Suprapubic skin (tissue), 4 donors: ENCODE data around the gene CS. TPM values are rescaled to one million over a fixed set of nuclear protein-coding genes. Genes with fewer than 3 reads are reported as not detected.
"Not testable (repeated sequence)": the region's sequence is repeated elsewhere in the genome, so short reads cannot be mapped to it uniquely, and the experiment has no call there.

Experiments used
- DNase-seq, 2 donors: peaks; one replicate each; pipeline ENCODE4 v3.0.0-alpha.2; 2019; ENCODE audit warnings: low spot score in 2 of 2
- H3K27ac ChIP-seq: fragments of 200-600 bp; sonication (generic); one replicate; pipeline ENCODE4 v1.5.1; 2019
- H3K27me3 ChIP-seq: fragments of 200-600 bp; sonication (generic); one replicate; pipeline ENCODE4 v1.5.1; 2019
- H3K36me3 ChIP-seq: fragments of 200-600 bp; sonication (generic); one replicate; pipeline ENCODE4 v1.5.1; 2019
- H3K4me1 ChIP-seq: fragments of 200-600 bp; sonication (generic); one replicate; pipeline ENCODE4 v1.5.1; 2019
- H3K4me3 ChIP-seq: fragments of 200-600 bp; sonication (generic); one replicate; pipeline ENCODE4 v1.5.1; 2019; ENCODE audit warnings: mild to moderate bottlenecking
- H3K9me3 ChIP-seq: fragments of 200-600 bp; sonication (generic); one replicate; pipeline ENCODE4 v1.5.1; 2019
- EP300 ChIP-seq: sonication (generic); formaldehyde crosslinking; IDR thresholded peaks from one replicate; pipeline ENCODE4 v1.6.1; 2017; ENCODE audit warnings: antibody characterized with exemption
- POLR2A ChIP-seq, 2 donors: fragments of 450-650 bp; IDR thresholded peaks; one replicate each; pipeline ENCODE4 v1.6.1; 2017; ENCODE audit warnings: antibody characterized with exemption in 2 of 2, mild to moderate bottlenecking in 2 of 2, moderate library complexity in 2 of 2
- POLR2AphosphoS5 ChIP-seq, 3 donors: sonication (generic); formaldehyde crosslinking; IDR thresholded peaks; one replicate each; pipeline ENCODE4 v1.6.1; 2017; ENCODE audit warnings: antibody characterized with exemption in 3 of 3
- WGBS: methylation state at CpG from one replicate; pipeline ENCODE4 v1.1.5; 2018; 5-methylcytosine and 5-hydroxymethylcytosine counted together
- total RNA-seq, 4 donors: library from RNA; depleted of rRNA; stranded (reverse); fragments of >200 nt; gene quantifications; one replicate each; pipeline ENCODE4 v1.1.0, GENCODE V29; 2016
- TF ChIP-seq, protein P1 (sequence below), 2 donors: fragments of 200-600 bp in 1 of 2; fragments of 450-650 bp in 1 of 2; sonication (generic) in 1 of 2; IDR thresholded peaks; one replicate each; pipeline ENCODE4 v1.5.1; 2016 to 2019; ENCODE audit warnings: antibody characterized with exemption in 2 of 2, mild to moderate bottlenecking in 1 of 2, moderate library complexity in 1 of 2

CS gene
- total RNA-seq, 4 donors from 2014 or later, result 176 to 218 (median 179) TPM

GRCh38 chr12:56282579-56282978, 17.6 kb downstream of the CS start:
- TF ChIP-seq, protein P1, sequence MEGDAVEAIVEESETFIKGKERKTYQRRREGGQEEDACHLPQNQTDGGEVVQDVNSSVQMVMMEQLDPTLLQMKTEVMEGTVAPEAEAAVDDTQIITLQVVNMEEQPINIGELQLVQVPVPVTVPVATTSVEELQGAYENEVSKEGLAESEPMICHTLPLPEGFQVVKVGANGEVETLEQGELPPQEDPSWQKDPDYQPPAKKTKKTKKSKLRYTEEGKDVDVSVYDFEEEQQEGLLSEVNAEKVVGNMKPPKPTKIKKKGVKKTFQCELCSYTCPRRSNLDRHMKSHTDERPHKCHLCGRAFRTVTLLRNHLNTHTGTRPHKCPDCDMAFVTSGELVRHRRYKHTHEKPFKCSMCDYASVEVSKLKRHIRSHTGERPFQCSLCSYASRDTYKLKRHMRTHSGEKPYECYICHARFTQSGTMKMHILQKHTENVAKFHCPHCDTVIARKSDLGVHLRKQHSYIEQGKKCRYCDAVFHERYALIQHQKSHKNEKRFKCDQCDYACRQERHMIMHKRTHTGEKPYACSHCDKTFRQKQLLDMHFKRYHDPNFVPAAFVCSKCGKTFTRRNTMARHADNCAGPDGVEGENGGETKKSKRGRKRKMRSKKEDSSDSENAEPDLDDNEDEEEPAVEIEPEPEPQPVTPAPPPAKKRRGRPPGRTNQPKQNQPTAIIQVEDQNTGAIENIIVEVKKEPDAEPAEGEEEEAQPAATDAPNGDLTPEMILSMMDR (IDR thresholded peaks at IDR 0.05), result no peak
- TF ChIP-seq POLR2AphosphoS5 (IDR thresholded peaks at IDR 0.05), result no peak
- TF ChIP-seq EP300, result no peak
- no peak for TF ChIP-seq POLR2A (IDR thresholded peaks at IDR 0.05)
- no peaks in the 10 kb centered on the region for H3K9me3 ChIP-seq
- peaks cover 6% of the 10 kb centered on the region for H3K4me1 ChIP-seq
- H3K36me3 ChIP-seq, result peaks cover 86% of the 10 kb centered on the region
- no peaks in the 10 kb centered on the region for H3K27me3 ChIP-seq
- DNase-seq, result no peak
- no peak overlapping the region for H3K4me3 ChIP-seq
- H3K27ac ChIP-seq, result no peak overlapping the region
- 100% methylated on average over 2 of the region's 2 CpGs for WGBS

DNA sequence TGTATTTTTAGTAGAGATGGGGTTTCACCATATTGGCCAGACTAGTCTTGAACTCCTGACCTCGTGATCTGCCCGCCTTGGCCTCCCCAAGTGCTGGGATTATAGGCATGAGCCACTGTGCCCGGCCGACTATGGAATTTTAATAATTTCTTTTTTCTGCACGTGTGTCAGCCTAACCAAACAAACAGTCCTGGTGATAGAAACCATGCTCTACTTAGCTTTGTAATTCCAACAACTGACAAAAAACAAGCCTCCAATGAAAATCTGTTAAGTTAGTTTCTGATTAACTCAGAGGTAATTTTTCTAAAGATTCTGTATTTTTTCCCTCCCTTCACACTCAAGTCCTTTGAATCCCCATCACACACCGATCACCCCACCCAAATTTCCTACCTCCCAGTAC, 18.1 kb downstream of the CS start:
- no peaks in the 10 kb centered on the region for H3K27me3 ChIP-seq
- no peak overlapping the region for H3K4me3 ChIP-seq
- peaks cover 91% of the 10 kb centered on the region for H3K36me3 ChIP-seq
- H3K9me3 ChIP-seq, result no peaks in the 10 kb centered on the region
- no peak for DNase-seq
- no peak for TF ChIP-seq POLR2AphosphoS5 (IDR thresholded peaks at IDR 0.05)
- TF ChIP-seq, protein P1 (IDR thresholded peaks at IDR 0.05), result no peak
- TF ChIP-seq POLR2A (IDR thresholded peaks at IDR 0.05), result no peak
- no peak for TF ChIP-seq EP300
- 90% methylated on average over 6 of the region's 6 CpGs for WGBS
- H3K27ac ChIP-seq, result no peak overlapping the region
- peaks cover 6% of the 10 kb centered on the region for H3K4me1 ChIP-seq

- Histone ChIP-seq H3K4me1 (no peaks in the 10 kb centered on the region), H3K27me3 (no peaks in the 10 kb centered on the region), H3K9me3 (no peaks in the 10 kb centered on the region), H3K27ac (no peak overlapping the region), H3K4me3 (no peak overlapping the region), H3K36me3 (peaks cover 94% of the 10 kb centered on the region)
- DNase-seq, result no peak
- TF ChIP-seq EP300 (no peak), POLR2AphosphoS5 (IDR thresholded peaks at IDR 0.05) (no peak), POLR2A (IDR thresholded peaks at IDR 0.05) (no peak)
- TF ChIP-seq, protein P1 (IDR thresholded peaks at IDR 0.05), result no peak
Observed at GRCh38 chr12:56280849-56281248, 19.3 kb downstream of the CS start.

DNA sequence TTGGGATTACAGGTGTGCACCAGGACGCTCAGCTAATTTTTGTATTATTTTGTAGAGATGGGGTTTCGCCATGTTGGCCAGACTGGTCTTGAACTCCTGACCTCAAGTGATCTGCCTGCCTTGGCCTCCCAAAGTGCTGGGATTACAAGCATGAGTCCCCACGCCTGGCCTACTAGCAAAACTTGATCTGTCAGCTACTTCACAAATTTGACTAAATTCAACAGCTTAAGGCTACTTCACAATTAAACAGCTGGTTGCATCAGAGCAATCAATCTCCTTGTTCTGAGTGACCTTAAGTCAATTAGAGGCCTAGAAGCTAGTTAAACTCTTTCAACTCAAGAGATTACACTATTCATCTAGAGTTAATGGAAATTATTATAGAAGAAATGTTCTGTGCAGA, 21.2 kb downstream of the CS start:
- Histone ChIP-seq H3K27me3 (no peaks in the 10 kb centered on the region), H3K27ac (no peak overlapping the region), H3K4me3 (no peak overlapping the region), H3K36me3 (peaks cover 96% of the 10 kb centered on the region), H3K9me3 (no peaks in the 10 kb centered on the region), H3K4me1 (no peaks in the 10 kb centered on the region)
- TF ChIP-seq POLR2AphosphoS5 (IDR thresholded peaks at IDR 0.05), result no peak
- TF ChIP-seq, protein P1 (IDR thresholded peaks at IDR 0.05), result no peak
- no peak for TF ChIP-seq POLR2A (IDR thresholded peaks at IDR 0.05)
- TF ChIP-seq EP300, result no peak
- 96% methylated on average over 3 of the region's 3 CpGs for WGBS
- no peak for DNase-seq

- no peak overlapping the region for H3K27ac ChIP-seq
- no peak overlapping the region for H3K4me3 ChIP-seq
- DNase-seq, result no peak
- no peaks in the 10 kb centered on the region for H3K27me3 ChIP-seq
- no peaks in the 10 kb centered on the region for H3K9me3 ChIP-seq
- WGBS, result 94% methylated on average over 2 of the region's 2 CpGs
- TF ChIP-seq POLR2A (IDR thresholded peaks at IDR 0.05) (no peak), POLR2AphosphoS5 (IDR thresholded peaks at IDR 0.05) (no peak), EP300 (no peak)
- TF ChIP-seq, protein P1 (IDR thresholded peaks at IDR 0.05), result no peak
- peaks cover 86% of the 10 kb centered on the region for H3K36me3 ChIP-seq
- no peaks in the 10 kb centered on the region for H3K4me1 ChIP-seq
Observed at GRCh38 chr12:56274299-56274698, 25.8 kb downstream of the CS start.

DNA sequence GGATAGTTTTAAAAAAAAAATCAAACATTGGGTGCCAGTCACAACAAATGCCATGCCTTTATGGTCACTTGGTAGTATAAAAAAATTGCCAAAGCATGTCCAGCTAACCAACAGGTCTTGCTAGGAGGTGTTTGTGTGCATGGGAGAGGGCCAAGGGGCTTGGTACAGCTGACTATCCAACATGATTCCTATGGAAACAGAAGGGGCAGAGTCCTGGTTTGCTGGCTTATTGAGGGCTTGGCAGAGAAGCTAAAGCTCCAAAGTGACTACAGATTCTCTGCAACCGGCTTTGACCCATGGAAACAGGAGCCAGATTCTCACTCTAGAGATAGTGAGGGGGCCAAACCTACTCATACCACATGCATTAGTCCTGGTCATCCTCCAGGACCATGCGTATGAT, 27.7 kb downstream of the CS start:
- H3K4me1 ChIP-seq, DNase-seq, H3K4me3 ChIP-seq, H3K27me3 ChIP-seq, H3K27ac ChIP-seq, H3K9me3 ChIP-seq: not testable (repeated sequence)
- 76% methylated on average over 2 of the region's 2 CpGs for WGBS
- peaks cover 68% of the 10 kb centered on the region for H3K36me3 ChIP-seq
